GM12878 (cell line): ENCODE data around the gene PAQR8. TPM values are rescaled to one million over a fixed set of nuclear protein-coding genes. Genes with fewer than 3 reads are reported as not detected.

Experiments
- CBX3 ChIP-seq: fragments of 200-600 bp; sonication (generic); IDR thresholded peaks from 2 replicates; pipeline ENCODE4 v1.6.1; 2016; ENCODE audit warnings: low read depth, borderline replicate concordance
- CEBPZ ChIP-seq: fragments of 150-350 bp; IDR thresholded peaks from 2 replicates; pipeline ENCODE4 v1.6.1; 2016; ENCODE audit warnings: low read depth, low read length
- CHD2 ChIP-seq: IDR thresholded peaks from 2 replicates; pipeline ENCODE4 v1.6.1; 2011; ENCODE audit warnings: low read depth, low read length, improper control_type of control experiment, borderline replicate concordance
- CHD4 ChIP-seq: fragments of 200-600 bp; sonication (generic); IDR thresholded peaks from 2 replicates; pipeline ENCODE4 v1.6.1; 2016; ENCODE audit warnings: mild to moderate bottlenecking
- ESRRA ChIP-seq: IDR thresholded peaks from 2 replicates; pipeline ENCODE4 v1.6.1; 2012; ENCODE audit warnings: mild to moderate bottlenecking, low read length, improper control_type of control experiment
- ETV6 ChIP-seq, 2 experiments: fragments of 450-650 bp in 1 of 2; IDR thresholded peaks in 1 of 2; conservative IDR thresholded peaks in 1 of 2; 2 replicates each; pipeline ENCODE4 v1.6.1; 2014; ENCODE audit warnings: antibody characterized with exemption in 1 of 2, borderline replicate concordance in 1 of 2, low read depth in 1 of 2, mild to moderate bottlenecking in 1 of 2, moderate library complexity in 1 of 2
- HDAC2 ChIP-seq: fragments of 200-600 bp; sonication (generic); IDR thresholded peaks from 2 replicates; pipeline ENCODE4 v1.6.1; 2017
- HDGF ChIP-seq: fragments of 450-650 bp; IDR thresholded peaks from 2 replicates; pipeline ENCODE4 v1.6.1; 2016; ENCODE audit warnings: antibody characterized with exemption
- IKZF1 ChIP-seq: fragments of 450-650 bp; conservative IDR thresholded peaks from 2 replicates; pipeline ENCODE4 v1.6.1; 2017; ENCODE audit warnings: antibody characterized with exemption, mild to moderate bottlenecking
- NBN ChIP-seq: fragments of 450-650 bp; IDR thresholded peaks from 2 replicates; pipeline ENCODE4 v1.6.1; 2016
- PAX8 ChIP-seq: fragments of 450-650 bp; IDR thresholded peaks from 2 replicates; pipeline ENCODE4 v1.6.1; 2017; ENCODE audit warnings: mild to moderate bottlenecking, moderate library complexity
- POLR2A ChIP-seq: IDR thresholded peaks from 2 replicates; pipeline ENCODE4 v1.6.1; 2011; ENCODE audit warnings: low read depth, mild to moderate bottlenecking, low read length
- POU2F2 ChIP-seq: IDR thresholded peaks from 3 replicates; pipeline ENCODE4 v1.6.1; 2011; ENCODE audit warnings: low read depth, mild to moderate bottlenecking, low read length, borderline replicate concordance
- RB1 ChIP-seq: fragments of 450-650 bp; formaldehyde crosslinking; IDR thresholded peaks from 2 replicates; pipeline ENCODE4 v1.6.1; 2017; ENCODE audit warnings: mild to moderate bottlenecking, borderline replicate concordance
- YY1 ChIP-seq: IDR thresholded peaks from 2 replicates; pipeline ENCODE4 v1.6.1; 2011; ENCODE audit warnings: low read depth, mild to moderate bottlenecking, low read length
- ZBTB33 ChIP-seq: fragments of 450-650 bp; IDR thresholded peaks from 2 replicates; pipeline ENCODE4 v1.6.1; 2017; ENCODE audit warnings: mild to moderate bottlenecking
- ZBTB4 ChIP-seq: fragments of 450-650 bp; formaldehyde crosslinking; IDR thresholded peaks from 2 replicates; pipeline ENCODE4 v1.4.0; 2022; ENCODE audit warnings: mild to moderate bottlenecking, moderate library complexity
- ZNF274 ChIP-seq: IDR thresholded peaks from one replicate; pipeline ENCODE4 v1.8.0; 2011; ENCODE audit not compliant: insufficient read length, insufficient read depth
- ZNF592 ChIP-seq: fragments of 450-650 bp; IDR thresholded peaks from 2 replicates; pipeline ENCODE4 v1.6.1; 2017; ENCODE audit warnings: mild to moderate bottlenecking, moderate library complexity
- polyA plus RNA-seq, 11 experiments: library from polyadenylated mRNA; depleted of rRNA in 4 of 11; unstranded in 6 of 11; stranded (reverse) in 5 of 11; fragments of >200 nt; fragmentation: Nextera tagmentation in 4 of 11; fragmentation: Illumina TruSeq in 1 of 11; extraction: Ambion mirVana in 4 of 11; extraction: Trizol in 1 of 11; gene quantifications; 1 replicate in 1 of 11; 2 replicates in 10 of 11; pipeline versions ENCODE4 v1.2.1 to v1.2.3, GENCODE V29; 2011 to 2016; ENCODE audit warnings: inconsistent platforms in 2 of 11, missing spikeins in 2 of 11, low read depth in 1 of 11
- total RNA-seq, 4 experiments: library from RNA; depleted of rRNA in 3 of 4; stranded (reverse); fragments of >200 nt in 3 of 4; fragmentation: Illumina TruSeq in 1 of 4; extraction: Trizol in 1 of 4; gene quantifications; 2 replicates each; pipeline versions ENCODE4 v1.2.1 to v1.2.3, GENCODE V29; 2013 to 2021

PAQR8 gene
- total and polyA plus RNA-seq, 10 of the 15 experiments (the other 5 are each of a cell fraction or from before 2014, with no cell fraction given): 3.9 to 22.4 (median 14.6) TPM

DNA sequence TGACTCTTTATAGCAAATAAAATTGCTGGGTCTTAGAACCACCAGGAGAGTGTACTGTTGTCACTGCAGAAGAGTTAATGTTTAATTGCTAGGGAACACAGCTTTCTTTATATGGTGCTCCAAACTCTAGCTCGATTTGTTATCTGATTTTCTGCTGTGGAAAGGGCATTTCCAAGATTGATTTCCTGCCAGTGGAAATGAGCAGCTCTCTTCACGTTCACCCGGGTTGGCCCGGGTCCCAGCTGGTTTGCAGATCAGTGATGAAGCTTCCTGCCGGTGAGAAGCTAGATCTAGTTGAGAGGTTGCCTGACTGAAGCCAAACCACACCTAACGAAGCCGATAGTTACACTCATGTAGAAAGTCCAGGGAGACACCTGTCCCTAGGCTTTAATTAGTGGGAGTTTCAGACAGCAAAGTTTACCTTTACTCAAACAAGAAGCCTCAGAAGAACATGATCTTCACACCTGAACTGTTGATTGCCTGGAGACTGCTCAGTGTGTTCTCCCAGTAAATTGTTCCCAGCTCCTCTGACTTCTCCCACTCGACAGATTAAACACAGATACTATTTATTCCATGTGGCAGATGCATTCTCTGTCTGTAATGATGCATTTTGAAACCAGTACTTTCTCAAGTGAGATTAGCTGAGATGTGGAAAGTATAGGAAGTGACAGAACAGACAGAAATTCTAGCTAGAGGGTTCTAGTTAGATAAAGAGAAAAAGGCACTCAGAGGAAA is 27.8 kb downstream of the PAQR8 start (continued):
- 0 out of 2 replicates have a peak, but pooled peaks have one; percentile 37 for TF ChIP-seq CHD2
- TF ChIP-seq HDAC2: no peak
- no peak for TF ChIP-seq HDGF
- TF ChIP-seq ZBTB4 (CRISPR knock-in tag): no peak
- no peak for TF ChIP-seq ZNF592
- no peak for TF ChIP-seq ZNF274
- TF ChIP-seq POU2F2: peak; percentile 71; the same call in 1 of the 3 replicates
- no peak for TF ChIP-seq POLR2A
- no peak for TF ChIP-seq CHD4
- no peak for TF ChIP-seq ZBTB33
- no peak for TF ChIP-seq PAX8
- TF ChIP-seq CBX3: no peak
- no peak for TF ChIP-seq YY1
- peak; percentile 92 for TF ChIP-seq IKZF1
- no peak for TF ChIP-seq RB1
- TF ChIP-seq NBN: no peak
- TF ChIP-seq ESRRA: no peak
- no peak for TF ChIP-seq CEBPZ
- TF ChIP-seq ETV6 (conservative IDR thresholded peaks at IDR 0.05 in 1 of 2, IDR thresholded peaks at IDR 0.05 in 1 of 2; ENCODE audit: borderline replicate concordance in 1 of 2, low read depth in 1 of 2): peak in 1 of 2 experiments; percentile 78; a peak in 1 of 4 replicates
